Measurements from ENCODE around the gene CASTOR2. TPM values are rescaled to one million over a fixed set of nuclear protein-coding genes. Genes with fewer than 3 reads are reported as not detected.
"Not testable (repeated sequence)": the region's sequence is repeated elsewhere in the genome, so short reads cannot be mapped to it uniquely, and the experiment has no call there.

The CASTOR2 gene
- total RNA-seq (1 to 10 TPM; 3.4 to 3.9 TPM), polyA plus RNA-seq (under 1 TPM; 0.55 to 0.96 TPM)

DNA sequence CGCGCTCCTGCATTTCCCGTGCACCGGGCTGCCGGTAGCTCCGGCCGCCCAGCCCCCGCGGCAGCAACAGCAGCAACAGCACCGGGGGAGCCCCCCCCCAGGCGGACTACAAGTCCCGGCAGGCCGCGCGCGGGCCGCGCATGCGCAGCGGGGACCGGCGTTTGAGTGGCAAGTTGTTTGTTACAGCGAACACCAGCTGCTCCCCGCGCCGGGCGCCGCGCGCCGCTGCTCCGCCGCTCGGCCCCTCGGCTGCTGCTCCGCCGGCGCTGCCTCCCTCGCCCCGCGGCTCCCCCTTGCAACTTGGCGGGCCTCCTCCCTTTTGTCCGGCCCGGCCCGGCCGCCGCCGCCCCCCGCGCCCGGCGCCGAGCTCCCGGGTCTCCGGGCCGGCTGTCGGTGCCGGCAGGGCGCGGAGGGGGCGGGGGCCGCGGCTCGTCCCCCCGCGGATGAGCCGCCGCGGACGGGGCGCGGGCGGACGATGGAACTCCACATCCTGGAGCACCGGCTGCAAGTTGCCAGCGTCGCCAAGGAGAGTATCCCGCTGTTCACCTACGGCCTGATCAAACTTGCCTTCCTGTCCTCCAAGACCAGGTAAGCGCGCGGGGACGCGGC, at the start of gene CASTOR2:
Gene CASTOR2 (plus strand): TSS at position 195 of the 609 bp plus-strand sequence. CDS start 281 bp downstream, at position 476.
- H3K4me1 Mint-ChIP-seq = not testable (repeated sequence)

DNA sequence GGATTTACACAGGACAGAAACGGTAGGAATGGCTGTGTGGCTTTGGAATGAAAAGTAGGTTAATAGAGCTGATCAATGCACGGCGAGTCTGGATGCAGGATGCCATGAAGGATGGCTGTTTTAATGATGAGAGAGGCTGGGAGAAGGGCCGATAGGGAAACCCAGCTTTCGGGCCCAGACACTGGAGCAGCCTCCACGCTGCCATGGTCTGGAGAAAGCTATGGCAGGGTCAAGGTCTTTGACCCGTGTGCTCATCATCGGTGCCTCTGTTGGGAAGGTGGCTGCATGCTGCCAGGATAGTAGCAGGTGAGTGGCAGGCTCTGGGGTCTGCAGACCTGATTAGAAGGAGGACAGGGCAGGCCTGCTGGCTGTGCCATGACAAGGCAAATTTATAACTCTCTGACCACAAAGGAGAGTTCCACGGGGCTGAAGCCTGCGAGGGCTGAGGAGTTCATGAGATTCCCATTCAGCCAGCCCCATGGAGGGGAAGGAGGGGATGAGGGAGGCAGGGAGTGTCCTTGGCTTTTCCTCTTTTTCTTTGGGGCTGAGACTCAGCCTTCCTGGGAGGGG, 42.1 kb upstream of the CASTOR2 start:
- H3K4me1 Mint-ChIP-seq; H3K36me3 ChIP-seq (ENCODE audit: insufficient read depth, low read length); H3K27me3 ChIP-seq (ENCODE audit: insufficient read depth, low read length); CTCF ChIA-PET (ENCODE audit: partially characterized antibody); H3K9me3 ChIP-seq (ENCODE audit: control insufficient read depth in 1 of 2, low read length in 2 of 2); H3K4me3 ChIP-seq (ENCODE audit: low read length in 2 of 2); POLR2A ChIA-PET (ENCODE audit: partially characterized antibody); H3K27me3 Mint-ChIP-seq; DNase-seq; intact Hi-C loops (cut with micrococcal nuclease); H3K36me3 Mint-ChIP-seq; H3K4me3 Mint-ChIP-seq; H3K4me1 ChIP-seq (ENCODE audit: insufficient read depth, low read length); H3K9me3 Mint-ChIP-seq; H3K27ac ChIP-seq (ENCODE audit: low read depth, low read length): not testable (repeated sequence)
- H3K27ac Mint-ChIP-seq = peak overlapping the region in 1 of 7 donors; percentile 29

More for the DNA sequence above, at the start of gene CASTOR2:
- H3K36me3 ChIP-seq (ENCODE audit: insufficient read depth, low read length); H3K9me3 Mint-ChIP-seq; H3K27me3 ChIP-seq (ENCODE audit: insufficient read depth, low read length); POLR2A ChIA-PET (ENCODE audit: partially characterized antibody); H3K36me3 Mint-ChIP-seq; H3K4me3 ChIP-seq (ENCODE audit: low read length in 2 of 2); H3K27ac Mint-ChIP-seq; CTCF ChIA-PET (ENCODE audit: partially characterized antibody); H3K27ac ChIP-seq (ENCODE audit: low read depth, low read length); H3K4me1 ChIP-seq (ENCODE audit: insufficient read depth, low read length); H3K9me3 ChIP-seq (ENCODE audit: control insufficient read depth in 1 of 2, low read length in 2 of 2); intact Hi-C loops (cut with micrococcal nuclease); H3K27me3 Mint-ChIP-seq: not testable (repeated sequence)
- H3K4me3 Mint-ChIP-seq = peak within 1 kb of the TSS in 5 of 8 donors; percentile 35 to 64 (median 49)
- peak; percentile 73 to 84 (median 79) for DNase-seq

DNA sequence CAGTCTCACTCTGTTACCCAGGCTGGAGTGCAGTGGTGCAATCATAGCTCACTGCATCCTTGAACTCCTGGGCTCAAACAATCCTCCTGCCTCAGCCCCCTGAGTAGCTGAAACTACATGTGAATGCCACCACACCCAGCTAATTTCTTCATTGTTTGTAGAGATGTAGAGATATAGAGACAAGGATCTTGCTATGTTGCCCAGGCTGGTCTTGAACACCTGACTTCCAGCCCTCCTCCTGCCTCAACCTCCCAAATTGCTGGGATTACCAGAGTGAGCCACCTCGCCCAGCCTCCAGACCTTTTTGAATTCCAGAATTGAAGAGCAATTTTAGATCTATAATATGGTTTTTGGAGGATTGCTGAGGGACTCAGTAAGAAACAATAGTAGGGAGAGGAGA, 40.9 kb upstream of the CASTOR2 start:
- H3K4me1 Mint-ChIP-seq; intact Hi-C loops (cut with micrococcal nuclease): not testable (repeated sequence)

DNA sequence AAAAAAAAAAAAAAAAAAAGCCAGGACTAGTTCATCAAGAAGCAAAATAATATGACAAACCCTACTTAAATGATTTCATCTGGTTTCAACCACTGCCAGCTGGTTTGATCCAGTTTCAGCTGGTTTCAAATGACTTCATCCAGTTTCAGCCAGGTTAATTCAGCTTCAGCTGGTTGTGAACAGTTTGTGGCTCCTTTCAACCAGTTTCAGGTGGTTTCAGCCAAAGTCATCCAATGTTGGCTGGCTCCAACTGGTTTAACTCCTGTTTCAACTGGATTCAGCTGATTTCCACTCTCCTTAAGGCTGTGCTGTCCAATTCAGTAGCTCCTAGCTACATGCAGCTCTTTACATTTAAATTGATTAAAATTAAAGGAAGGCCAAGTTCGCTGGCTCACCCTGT, 37.5 kb upstream of the CASTOR2 start:
- H3K27me3 ChIP-seq (ENCODE audit: insufficient read depth, low read length); DNase-seq; H3K27me3 Mint-ChIP-seq; H3K4me1 Mint-ChIP-seq; intact Hi-C loops (cut with micrococcal nuclease); CTCF ChIA-PET (ENCODE audit: partially characterized antibody); H3K27ac Mint-ChIP-seq; POLR2A ChIA-PET (ENCODE audit: partially characterized antibody); H3K9me3 ChIP-seq (ENCODE audit: control insufficient read depth in 1 of 2, low read length in 2 of 2); H3K4me3 Mint-ChIP-seq; H3K27ac ChIP-seq (ENCODE audit: low read depth, low read length); H3K36me3 ChIP-seq (ENCODE audit: insufficient read depth, low read length); H3K4me3 ChIP-seq (ENCODE audit: low read length in 2 of 2); H3K9me3 Mint-ChIP-seq; H3K36me3 Mint-ChIP-seq; H3K4me1 ChIP-seq (ENCODE audit: insufficient read depth, low read length): not testable (repeated sequence)

More for the DNA sequence above, 40.9 kb upstream of the CASTOR2 start:
- POLR2A ChIA-PET (ENCODE audit: partially characterized antibody); H3K4me1 ChIP-seq (ENCODE audit: insufficient read depth, low read length); H3K27ac Mint-ChIP-seq; H3K4me3 ChIP-seq (ENCODE audit: low read length in 2 of 2); H3K27me3 Mint-ChIP-seq; H3K9me3 ChIP-seq (ENCODE audit: control insufficient read depth in 1 of 2, low read length in 2 of 2); DNase-seq; H3K9me3 Mint-ChIP-seq; H3K27ac ChIP-seq (ENCODE audit: low read depth, low read length); H3K27me3 ChIP-seq (ENCODE audit: insufficient read depth, low read length); H3K36me3 ChIP-seq (ENCODE audit: insufficient read depth, low read length); H3K4me3 Mint-ChIP-seq; CTCF ChIA-PET (ENCODE audit: partially characterized antibody); H3K36me3 Mint-ChIP-seq: not testable (repeated sequence)

DNA sequence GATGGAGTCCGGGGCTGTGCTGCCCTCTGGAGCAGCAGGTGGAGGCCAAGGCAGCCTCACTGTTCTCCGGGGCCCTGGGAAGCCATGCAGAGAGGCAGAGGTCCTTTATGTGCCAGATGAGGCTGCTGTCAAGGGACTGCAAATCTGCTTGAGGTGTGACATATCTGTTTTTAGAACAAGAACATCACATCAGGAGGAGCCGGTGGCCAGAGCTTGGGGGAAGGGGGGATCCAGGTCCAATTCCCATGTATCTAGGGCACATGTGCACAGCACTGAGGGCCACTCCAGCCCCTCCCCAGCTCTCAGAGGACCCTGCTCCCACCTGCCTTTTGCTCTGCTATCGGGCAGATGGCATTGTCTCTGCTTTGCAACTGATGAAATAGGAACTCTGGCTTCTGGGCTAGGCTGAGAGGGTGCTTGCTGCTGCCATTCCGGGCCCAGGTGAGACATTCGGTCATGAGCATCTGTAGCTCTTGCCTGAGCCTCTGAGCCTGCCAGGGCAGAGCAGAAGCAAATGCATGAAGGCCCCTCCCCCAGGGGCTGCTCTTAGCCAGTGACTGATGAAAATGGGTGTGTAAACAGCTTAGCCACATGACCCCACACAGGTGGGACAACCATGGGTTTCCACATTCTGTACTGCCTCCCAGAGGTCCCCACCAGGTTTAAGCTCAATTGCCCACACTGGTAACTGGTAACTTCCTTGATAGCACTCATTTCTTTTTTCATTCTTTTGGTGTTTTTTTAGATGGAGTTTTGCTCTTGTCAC, 32.8 kb upstream of the CASTOR2 start:
- intact Hi-C loops (cut with micrococcal nuclease); H3K27ac ChIP-seq (ENCODE audit: low read depth, low read length); H3K36me3 ChIP-seq (ENCODE audit: insufficient read depth, low read length); POLR2A ChIA-PET (ENCODE audit: partially characterized antibody); H3K9me3 ChIP-seq (ENCODE audit: control insufficient read depth in 1 of 2, low read length in 2 of 2); H3K27me3 ChIP-seq (ENCODE audit: insufficient read depth, low read length); H3K4me1 Mint-ChIP-seq; H3K27ac Mint-ChIP-seq; DNase-seq; H3K36me3 Mint-ChIP-seq; H3K4me3 Mint-ChIP-seq; CTCF ChIA-PET (ENCODE audit: partially characterized antibody); H3K4me3 ChIP-seq (ENCODE audit: low read length in 2 of 2); H3K27me3 Mint-ChIP-seq; H3K9me3 Mint-ChIP-seq; H3K4me1 ChIP-seq (ENCODE audit: insufficient read depth, low read length): not testable (repeated sequence)

DNA sequence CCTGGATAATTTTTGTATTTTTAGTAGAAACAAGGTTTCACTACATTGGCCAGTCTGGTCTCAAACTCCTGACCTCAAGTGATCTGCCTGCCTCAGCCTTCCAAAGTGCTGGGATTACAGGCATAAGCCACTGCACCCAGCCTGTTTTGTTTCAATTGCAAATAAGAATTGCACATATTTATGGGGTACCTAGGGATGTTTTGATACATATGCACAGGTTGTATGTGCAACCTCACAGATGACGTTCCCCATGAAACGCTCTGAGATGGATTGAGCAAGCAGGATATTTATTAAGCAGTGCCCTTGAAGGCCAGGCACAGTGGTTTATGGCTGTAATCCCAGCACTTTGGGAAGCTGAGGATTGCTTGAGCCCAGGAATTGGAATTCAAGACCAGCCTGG, 25.1 kb upstream of the CASTOR2 start:
- H3K9me3 ChIP-seq (ENCODE audit: control insufficient read depth in 1 of 2, low read length in 2 of 2); H3K36me3 Mint-ChIP-seq; CTCF ChIA-PET (ENCODE audit: partially characterized antibody); H3K27ac Mint-ChIP-seq; H3K4me3 ChIP-seq (ENCODE audit: low read length in 2 of 2); H3K27me3 Mint-ChIP-seq; POLR2A ChIA-PET (ENCODE audit: partially characterized antibody); H3K4me3 Mint-ChIP-seq; H3K9me3 Mint-ChIP-seq; intact Hi-C loops (cut with micrococcal nuclease); H3K4me1 ChIP-seq (ENCODE audit: insufficient read depth, low read length); H3K36me3 ChIP-seq (ENCODE audit: insufficient read depth, low read length); H3K27me3 ChIP-seq (ENCODE audit: insufficient read depth, low read length); H3K27ac ChIP-seq (ENCODE audit: low read depth, low read length); H3K4me1 Mint-ChIP-seq; DNase-seq: not testable (repeated sequence)

DNA sequence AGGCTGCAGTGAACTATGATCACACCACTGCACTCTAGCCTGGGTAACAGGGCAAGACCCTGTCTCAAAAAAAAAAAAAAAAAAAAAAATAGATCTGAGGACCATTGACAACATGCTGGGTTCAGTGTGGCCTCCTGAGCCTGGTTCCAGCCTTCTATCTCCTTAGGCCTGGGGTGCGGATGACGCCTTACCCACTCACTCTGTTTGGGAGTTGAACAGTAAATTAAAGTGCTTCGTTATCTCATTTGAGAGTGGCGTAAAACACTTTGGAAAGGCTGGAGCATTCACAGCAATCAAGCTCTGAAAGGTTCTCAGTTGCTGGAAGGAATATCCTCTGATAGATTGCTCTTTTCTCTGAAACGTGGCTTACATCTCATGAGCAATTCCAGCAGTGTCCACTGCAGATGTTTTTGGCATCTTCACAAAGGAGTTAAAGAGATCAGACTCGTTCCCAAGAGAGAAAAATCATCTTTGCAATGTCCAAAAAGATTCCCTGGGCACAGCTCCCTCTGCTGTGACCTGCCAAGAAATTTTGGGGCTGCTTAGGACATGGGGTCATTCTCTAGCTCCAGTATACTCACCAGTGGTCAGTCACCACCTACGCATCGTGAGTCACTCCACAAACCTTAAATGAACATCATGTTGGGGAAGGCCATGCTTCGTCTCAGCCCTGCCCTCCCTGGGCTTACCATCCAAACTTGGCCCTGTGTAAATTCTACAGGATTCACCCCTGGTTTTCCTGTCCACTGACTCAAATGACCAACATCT, 23.0 kb upstream of the CASTOR2 start:
- H3K9me3 ChIP-seq (ENCODE audit: control insufficient read depth in 1 of 2, low read length in 2 of 2); H3K4me3 ChIP-seq (ENCODE audit: low read length in 2 of 2); H3K36me3 Mint-ChIP-seq; intact Hi-C loops (cut with micrococcal nuclease); H3K27me3 Mint-ChIP-seq; H3K4me3 Mint-ChIP-seq; H3K27ac Mint-ChIP-seq; DNase-seq; H3K4me1 Mint-ChIP-seq; H3K36me3 ChIP-seq (ENCODE audit: insufficient read depth, low read length); CTCF ChIA-PET (ENCODE audit: partially characterized antibody); H3K9me3 Mint-ChIP-seq; H3K27ac ChIP-seq (ENCODE audit: low read depth, low read length); H3K27me3 ChIP-seq (ENCODE audit: insufficient read depth, low read length); POLR2A ChIA-PET (ENCODE audit: partially characterized antibody); H3K4me1 ChIP-seq (ENCODE audit: insufficient read depth, low read length): not testable (repeated sequence)
